SK-N-SH treated with all-trans-retinoic acid at 6 μM for 48 hours (cell line): ENCODE measurements around the gene ABCA6.

ENCODE experiments used
- ATAC-seq: fragments of 200-7000 bp; cut with Tn5 transposase; 3 replicates; pipeline ENCODE4 v1.9.1; 2020; ENCODE audit warnings: mild to moderate bottlenecking, moderate library complexity
- ARNTL ChIP-seq: fragments of 450-650 bp; formaldehyde crosslinking; IDR thresholded peaks from 2 replicates; pipeline ENCODE4 v1.5.0; 2020; ENCODE audit warnings: low read depth, mild to moderate bottlenecking, moderate library complexity, borderline replicate concordance
- BACH2 ChIP-seq: fragments of 250-450 bp; sonication (Bioruptor Pico); IDR thresholded peaks from 2 replicates; pipeline ENCODE4 v1.9.0; 2021; ENCODE audit warnings: mild to moderate bottlenecking, borderline replicate concordance
- CSDC2 ChIP-seq: fragments of 250-450 bp; sonication (Bioruptor Pico); IDR thresholded peaks from 2 replicates; pipeline ENCODE4 v1.5.0; 2020; ENCODE audit warnings: mild to moderate bottlenecking, moderate library complexity
- ESRRG ChIP-seq: fragments of 250-450 bp; sonication (Bioruptor Pico); IDR thresholded peaks from 2 replicates; pipeline ENCODE4 v1.6.1; 2021; ENCODE audit warnings: mild to moderate bottlenecking
- GLIS3 ChIP-seq: fragments of 250-450 bp; sonication (Bioruptor Pico); IDR thresholded peaks from 2 replicates; pipeline ENCODE4 v1.5.0; 2020; ENCODE audit warnings: mild to moderate bottlenecking, moderate library complexity
- OSR1 ChIP-seq: fragments of 250-450 bp; sonication (Bioruptor Pico); IDR thresholded peaks from 2 replicates; pipeline ENCODE4 v1.8.0; 2022; ENCODE audit warnings: moderate library complexity, mild to moderate bottlenecking, inconsistent platforms
- PPARA ChIP-seq: fragments of 250-450 bp; sonication (Bioruptor Pico); IDR thresholded peaks from 2 replicates; pipeline ENCODE4 v1.5.0; 2020; ENCODE audit warnings: mild to moderate bottlenecking, borderline replicate concordance
- RARB ChIP-seq: fragments of 250-450 bp; sonication (Bioruptor Pico); IDR thresholded peaks from 2 replicates; pipeline ENCODE4 v1.8.0; 2021; ENCODE audit warnings: mild to moderate bottlenecking, moderate library complexity
- SNAI2 ChIP-seq: fragments of 250-450 bp; sonication (Bioruptor Pico); IDR thresholded peaks from 2 replicates; pipeline ENCODE4 v1.5.0; 2020; ENCODE audit warnings: mild to moderate bottlenecking, moderate library complexity
- TCF4 ChIP-seq: fragments of 250-450 bp; sonication (Bioruptor Pico); IDR thresholded peaks from 2 replicates; pipeline ENCODE4 v1.8.0; 2021; ENCODE audit warnings: mild to moderate bottlenecking, moderate library complexity, borderline replicate concordance
- TOX ChIP-seq: fragments of 250-450 bp; sonication (Bioruptor Pico); IDR thresholded peaks from 2 replicates; pipeline ENCODE4 v1.8.0; 2021; ENCODE audit warnings: mild to moderate bottlenecking, moderate library complexity, borderline replicate concordance
- ZFP3 ChIP-seq: fragments of 250-450 bp; sonication (Bioruptor Pico); IDR thresholded peaks from 2 replicates; pipeline ENCODE4 v1.5.0; 2020; ENCODE audit warnings: mild to moderate bottlenecking, moderate library complexity
- ZFP30 ChIP-seq: fragments of 450-650 bp; formaldehyde crosslinking; IDR thresholded peaks from 2 replicates; pipeline ENCODE4 v1.5.0; 2022; ENCODE audit warnings: mild to moderate bottlenecking, moderate library complexity
- ZNF565 ChIP-seq: fragments of 450-650 bp; formaldehyde crosslinking; conservative IDR thresholded peaks from 2 replicates; pipeline ENCODE4 v1.5.0; 2020; ENCODE audit warnings: low read depth, mild to moderate bottlenecking, moderate library complexity
- ZNF70 ChIP-seq: fragments of 450-650 bp; formaldehyde crosslinking; IDR thresholded peaks from 2 replicates; pipeline ENCODE4 v1.5.0; 2020; ENCODE audit warnings: mild to moderate bottlenecking, moderate library complexity
- ZNF8 ChIP-seq: fragments of 450-650 bp; formaldehyde crosslinking; IDR thresholded peaks from 2 replicates; pipeline ENCODE4 v1.5.0; 2020; ENCODE audit warnings: mild to moderate bottlenecking, moderate library complexity
- TF ChIP-seq, protein P1 (sequence below): fragments of 250-450 bp; sonication (Bioruptor Pico); IDR thresholded peaks from 2 replicates; pipeline ENCODE4 v1.8.0; 2021; ENCODE audit warnings: low read depth, mild to moderate bottlenecking, moderate library complexity, borderline replicate concordance
- TF ChIP-seq, protein P2 (sequence below): fragments of 250-450 bp; sonication (Bioruptor Pico); IDR thresholded peaks from 2 replicates; pipeline ENCODE4 v1.5.0; 2020; ENCODE audit warnings: mild to moderate bottlenecking, moderate library complexity
- TF ChIP-seq, protein P3 (sequence below): fragments of 250-450 bp; sonication (Bioruptor Pico); IDR thresholded peaks from 2 replicates; pipeline ENCODE4 v1.5.1; 2021; ENCODE audit warnings: mild to moderate bottlenecking, moderate library complexity
- TF ChIP-seq, protein P4 (sequence below): fragments of 250-450 bp; sonication (Bioruptor Pico); IDR thresholded peaks from 2 replicates; pipeline ENCODE4 v1.8.0; 2020; ENCODE audit warnings: mild to moderate bottlenecking, moderate library complexity, borderline replicate concordance
- TF ChIP-seq, protein P5 (sequence below): fragments of 250-450 bp; sonication (Bioruptor Pico); IDR thresholded peaks from 2 replicates; pipeline ENCODE4 v1.5.1; 2020; ENCODE audit warnings: low read depth, mild to moderate bottlenecking, moderate library complexity

Gene ABCA6

DNA sequence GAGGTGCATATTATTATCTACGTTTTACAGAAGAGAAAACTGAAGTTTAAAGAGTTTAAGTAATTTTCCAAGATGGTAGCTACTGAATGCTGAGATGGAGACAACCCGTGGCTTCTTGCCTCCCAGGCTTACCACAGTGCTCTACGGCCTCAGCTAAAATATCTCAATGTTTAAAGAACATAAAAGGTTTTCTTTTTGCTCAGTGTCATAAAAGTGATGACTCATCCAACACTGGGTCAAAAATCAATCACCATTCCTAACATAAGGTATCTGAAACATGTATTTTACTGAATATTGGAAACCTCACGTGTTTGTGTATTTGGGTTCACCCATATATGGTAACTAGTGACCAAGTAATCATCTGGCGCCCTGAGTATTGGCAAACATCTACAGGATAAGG is 99.4 kb downstream of the ABCA6 start:
- ATAC-seq, result no peak
- TF ChIP-seq PPARA (CRISPR knock-in tag) (no peak), CSDC2 (CRISPR knock-in tag) (no peak), TOX (CRISPR knock-in tag) (no peak), ZNF8 (no peak), ZNF70 (CRISPR knock-in tag) (no peak), OSR1 (no peak)
- TF ChIP-seq, protein P1, sequence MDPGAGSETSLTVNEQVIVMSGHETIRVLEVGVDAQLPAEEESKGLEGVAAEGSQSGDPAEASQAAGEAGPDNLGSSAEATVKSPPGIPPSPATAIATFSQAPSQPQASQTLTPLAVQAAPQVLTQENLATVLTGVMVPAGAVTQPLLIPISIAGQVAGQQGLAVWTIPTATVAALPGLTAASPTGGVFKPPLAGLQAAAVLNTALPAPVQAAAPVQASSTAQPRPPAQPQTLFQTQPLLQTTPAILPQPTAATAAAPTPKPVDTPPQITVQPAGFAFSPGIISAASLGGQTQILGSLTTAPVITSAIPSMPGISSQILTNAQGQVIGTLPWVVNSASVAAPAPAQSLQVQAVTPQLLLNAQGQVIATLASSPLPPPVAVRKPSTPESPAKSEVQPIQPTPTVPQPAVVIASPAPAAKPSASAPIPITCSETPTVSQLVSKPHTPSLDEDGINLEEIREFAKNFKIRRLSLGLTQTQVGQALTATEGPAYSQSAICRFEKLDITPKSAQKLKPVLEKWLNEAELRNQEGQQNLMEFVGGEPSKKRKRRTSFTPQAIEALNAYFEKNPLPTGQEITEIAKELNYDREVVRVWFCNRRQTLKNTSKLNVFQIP, result no peak
- TF ChIP-seq, protein P2, sequence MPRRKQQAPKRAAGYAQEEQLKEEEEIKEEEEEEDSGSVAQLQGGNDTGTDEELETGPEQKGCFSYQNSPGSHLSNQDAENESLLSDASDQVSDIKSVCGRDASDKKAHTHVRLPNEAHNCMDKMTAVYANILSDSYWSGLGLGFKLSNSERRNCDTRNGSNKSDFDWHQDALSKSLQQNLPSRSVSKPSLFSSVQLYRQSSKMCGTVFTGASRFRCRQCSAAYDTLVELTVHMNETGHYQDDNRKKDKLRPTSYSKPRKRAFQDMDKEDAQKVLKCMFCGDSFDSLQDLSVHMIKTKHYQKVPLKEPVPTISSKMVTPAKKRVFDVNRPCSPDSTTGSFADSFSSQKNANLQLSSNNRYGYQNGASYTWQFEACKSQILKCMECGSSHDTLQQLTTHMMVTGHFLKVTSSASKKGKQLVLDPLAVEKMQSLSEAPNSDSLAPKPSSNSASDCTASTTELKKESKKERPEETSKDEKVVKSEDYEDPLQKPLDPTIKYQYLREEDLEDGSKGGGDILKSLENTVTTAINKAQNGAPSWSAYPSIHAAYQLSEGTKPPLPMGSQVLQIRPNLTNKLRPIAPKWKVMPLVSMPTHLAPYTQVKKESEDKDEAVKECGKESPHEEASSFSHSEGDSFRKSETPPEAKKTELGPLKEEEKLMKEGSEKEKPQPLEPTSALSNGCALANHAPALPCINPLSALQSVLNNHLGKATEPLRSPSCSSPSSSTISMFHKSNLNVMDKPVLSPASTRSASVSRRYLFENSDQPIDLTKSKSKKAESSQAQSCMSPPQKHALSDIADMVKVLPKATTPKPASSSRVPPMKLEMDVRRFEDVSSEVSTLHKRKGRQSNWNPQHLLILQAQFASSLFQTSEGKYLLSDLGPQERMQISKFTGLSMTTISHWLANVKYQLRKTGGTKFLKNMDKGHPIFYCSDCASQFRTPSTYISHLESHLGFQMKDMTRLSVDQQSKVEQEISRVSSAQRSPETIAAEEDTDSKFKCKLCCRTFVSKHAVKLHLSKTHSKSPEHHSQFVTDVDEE (CRISPR knock-in tag), result no peak
- TF ChIP-seq, protein P3, sequence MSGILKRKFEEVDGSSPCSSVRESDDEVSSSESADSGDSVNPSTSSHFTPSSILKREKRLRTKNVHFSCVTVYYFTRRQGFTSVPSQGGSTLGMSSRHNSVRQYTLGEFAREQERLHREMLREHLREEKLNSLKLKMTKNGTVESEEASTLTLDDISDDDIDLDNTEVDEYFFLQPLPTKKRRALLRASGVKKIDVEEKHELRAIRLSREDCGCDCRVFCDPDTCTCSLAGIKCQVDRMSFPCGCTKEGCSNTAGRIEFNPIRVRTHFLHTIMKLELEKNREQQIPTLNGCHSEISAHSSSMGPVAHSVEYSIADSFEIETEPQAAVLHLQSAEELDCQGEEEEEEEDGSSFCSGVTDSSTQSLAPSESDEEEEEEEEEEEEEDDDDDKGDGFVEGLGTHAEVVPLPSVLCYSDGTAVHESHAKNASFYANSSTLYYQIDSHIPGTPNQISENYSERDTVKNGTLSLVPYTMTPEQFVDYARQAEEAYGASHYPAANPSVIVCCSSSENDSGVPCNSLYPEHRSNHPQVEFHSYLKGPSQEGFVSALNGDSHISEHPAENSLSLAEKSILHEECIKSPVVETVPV (CRISPR knock-in tag), result no peak
- TF ChIP-seq, protein P4, sequence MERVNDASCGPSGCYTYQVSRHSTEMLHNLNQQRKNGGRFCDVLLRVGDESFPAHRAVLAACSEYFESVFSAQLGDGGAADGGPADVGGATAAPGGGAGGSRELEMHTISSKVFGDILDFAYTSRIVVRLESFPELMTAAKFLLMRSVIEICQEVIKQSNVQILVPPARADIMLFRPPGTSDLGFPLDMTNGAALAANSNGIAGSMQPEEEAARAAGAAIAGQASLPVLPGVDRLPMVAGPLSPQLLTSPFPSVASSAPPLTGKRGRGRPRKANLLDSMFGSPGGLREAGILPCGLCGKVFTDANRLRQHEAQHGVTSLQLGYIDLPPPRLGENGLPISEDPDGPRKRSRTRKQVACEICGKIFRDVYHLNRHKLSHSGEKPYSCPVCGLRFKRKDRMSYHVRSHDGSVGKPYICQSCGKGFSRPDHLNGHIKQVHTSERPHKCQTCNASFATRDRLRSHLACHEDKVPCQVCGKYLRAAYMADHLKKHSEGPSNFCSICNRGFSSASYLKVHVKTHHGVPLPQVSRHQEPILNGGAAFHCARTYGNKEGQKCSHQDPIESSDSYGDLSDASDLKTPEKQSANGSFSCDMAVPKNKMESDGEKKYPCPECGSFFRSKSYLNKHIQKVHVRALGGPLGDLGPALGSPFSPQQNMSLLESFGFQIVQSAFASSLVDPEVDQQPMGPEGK (CRISPR knock-in tag), result no peak

DNA sequence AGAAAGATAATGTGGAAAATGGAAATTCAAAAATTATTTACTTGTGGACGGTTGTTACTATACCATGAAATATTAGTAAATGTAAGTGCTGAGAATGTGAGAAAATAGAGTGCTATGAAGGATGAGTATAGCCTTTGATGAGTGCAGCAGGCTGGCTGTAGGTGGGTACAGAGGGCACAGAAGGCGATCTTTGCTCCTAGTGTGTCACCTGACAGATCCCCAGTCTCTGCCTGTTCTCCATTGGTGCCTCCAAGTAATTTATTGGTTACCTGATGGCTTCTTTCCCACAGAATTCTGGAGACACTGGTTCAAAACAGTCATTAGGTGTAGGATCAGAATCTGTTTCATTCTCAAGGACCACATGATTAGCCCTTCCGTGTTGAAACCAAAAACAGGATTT is 109.9 kb downstream of the ABCA6 start:
- ATAC-seq, result no peak
- TF ChIP-seq, protein P3 (CRISPR knock-in tag), result no peak
- TF ChIP-seq ZFP30 (CRISPR knock-in tag), result no peak
- TF ChIP-seq BACH2 (CRISPR knock-in tag), result no peak
- no peak for TF ChIP-seq ZNF8

DNA sequence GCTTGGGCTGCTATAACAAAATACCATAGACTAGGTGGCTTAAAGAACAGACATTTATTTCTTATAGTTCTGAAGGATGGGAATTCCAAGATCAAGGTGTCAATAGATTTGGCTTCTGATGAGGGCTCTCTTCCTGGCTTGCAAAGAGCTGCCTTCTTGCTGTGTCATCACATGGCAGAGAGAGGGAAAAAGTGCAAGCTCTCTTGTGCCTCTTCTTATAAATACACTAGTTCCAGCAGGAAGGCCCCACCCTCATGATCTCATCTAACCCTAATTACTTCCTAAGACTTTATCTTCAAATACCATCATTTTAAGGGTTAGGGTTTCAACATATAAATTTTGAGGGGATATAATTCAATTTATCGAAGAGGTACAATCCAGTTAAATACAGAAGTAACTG is 111.5 kb downstream of the ABCA6 start:
- ATAC-seq, result no peak
- TF ChIP-seq, protein P3 (CRISPR knock-in tag), result no peak
- TF ChIP-seq ZNF70 (CRISPR knock-in tag) (no peak), TOX (CRISPR knock-in tag) (no peak), RARB (CRISPR knock-in tag) (no peak), ZNF565 (CRISPR knock-in tag) (no peak), GLIS3 (CRISPR knock-in tag) (no peak), BACH2 (CRISPR knock-in tag) (no peak), PPARA (CRISPR knock-in tag) (no peak), ZNF8 (no peak), ESRRG (CRISPR knock-in tag) (no peak), TCF4 (CRISPR knock-in tag) (no peak), ZFP3 (CRISPR knock-in tag) (no peak), SNAI2 (CRISPR knock-in tag) (no peak), ZFP30 (CRISPR knock-in tag) (no peak), ARNTL (CRISPR knock-in tag) (no peak), CSDC2 (CRISPR knock-in tag) (no peak)
- TF ChIP-seq, protein P1, result no peak
- TF ChIP-seq, protein P4 (CRISPR knock-in tag), result no peak
- TF ChIP-seq, protein P5, sequence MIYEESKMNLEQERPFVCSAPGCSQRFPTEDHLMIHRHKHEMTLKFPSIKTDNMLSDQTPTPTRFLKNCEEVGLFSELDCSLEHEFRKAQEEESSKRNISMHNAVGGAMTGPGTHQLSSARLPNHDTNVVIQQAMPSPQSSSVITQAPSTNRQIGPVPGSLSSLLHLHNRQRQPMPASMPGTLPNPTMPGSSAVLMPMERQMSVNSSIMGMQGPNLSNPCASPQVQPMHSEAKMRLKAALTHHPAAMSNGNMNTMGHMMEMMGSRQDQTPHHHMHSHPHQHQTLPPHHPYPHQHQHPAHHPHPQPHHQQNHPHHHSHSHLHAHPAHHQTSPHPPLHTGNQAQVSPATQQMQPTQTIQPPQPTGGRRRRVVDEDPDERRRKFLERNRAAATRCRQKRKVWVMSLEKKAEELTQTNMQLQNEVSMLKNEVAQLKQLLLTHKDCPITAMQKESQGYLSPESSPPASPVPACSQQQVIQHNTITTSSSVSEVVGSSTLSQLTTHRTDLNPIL (CRISPR knock-in tag), result no peak
